Thyroid gland (tissue), 4 donors: ENCODE measurements around the gene MYO1E. TPM values are rescaled to one million over a fixed set of nuclear protein-coding genes. Genes with fewer than 3 reads are reported as not detected.

Experiments
- DNase-seq, 2 donors: peaks; one replicate each; pipeline ENCODE4 v3.0.0-alpha.2; 2019
- H3K27ac ChIP-seq, 3 donors: fragments of 200-600 bp; sonication (generic); 1 replicate in 2 of 3; 2 replicates in 1 of 3; pipeline ENCODE4 v1.5.1; 2016 to 2019; ENCODE audit warnings: mild to moderate bottlenecking in 1 of 3, moderate library complexity in 1 of 3
- H3K27me3 ChIP-seq: fragments of 200-600 bp; sonication (generic); one replicate; pipeline ENCODE4 v1.5.1; 2019
- H3K36me3 ChIP-seq, 2 donors: fragments of 200-600 bp; sonication (generic); one replicate each; pipeline ENCODE4 v1.5.1; 2016 to 2019
- H3K4me1 ChIP-seq, 2 donors: fragments of 200-600 bp; sonication (generic); one replicate each; pipeline ENCODE4 v1.5.1; 2017 to 2019
- H3K4me3 ChIP-seq, 3 donors: fragments of 200-600 bp; sonication (generic); replicated peaks in 1 of 3; 1 replicate in 2 of 3; 2 replicates in 1 of 3; pipeline ENCODE4 v1.5.1; 2016; ENCODE audit warnings: mild to moderate bottlenecking in 1 of 3
- H3K9me3 ChIP-seq: fragments of 200-600 bp; sonication (generic); one replicate; pipeline ENCODE4 v1.5.1; 2017
- CTCF ChIP-seq, 6 experiments: fragments of 200-600 bp in 3 of 6; fragments of 450-650 bp in 3 of 6; sonication (generic) in 3 of 6; IDR thresholded peaks; one replicate each; pipeline ENCODE4 v1.5.1; 2016 to 2019; ENCODE audit warnings: antibody characterized with exemption in 6 of 6, mild to moderate bottlenecking in 2 of 6, inconsistent platforms in 1 of 6, moderate library complexity in 1 of 6
- POLR2A ChIP-seq, 2 donors: fragments of 450-650 bp; IDR thresholded peaks; one replicate each; pipeline ENCODE4 v1.6.1; 2017; ENCODE audit warnings: antibody characterized with exemption in 2 of 2, mild to moderate bottlenecking in 2 of 2, moderate library complexity in 1 of 2
- WGBS, 2 donors: methylation state at CpG; one replicate each; pipeline ENCODE4 v1.1.5; 2017; 5-methylcytosine and 5-hydroxymethylcytosine counted together
- intact Hi-C: fragments of 100-400 bp; cut with DNase I; formaldehyde crosslinking; loops from one replicate; pipeline ENCODE4 v1.15.1; 2023
- total RNA-seq, 4 donors: library from RNA; depleted of rRNA; stranded (reverse); fragments of >200 nt; gene quantifications; one replicate each; pipeline ENCODE4 v1.2.3, GENCODE V29; 2016

Gene MYO1E
- total RNA-seq, 4 donors from 2014 or later, result 19.5 to 56.6 (median 34.6) TPM

- no peak for DNase-seq
- no peak for TF ChIP-seq CTCF (IDR thresholded peaks at IDR 0.05)
- no peak for TF ChIP-seq POLR2A (IDR thresholded peaks at IDR 0.05)
Measured at GRCh38 chr15:59120937-59121336, 251.7 kb downstream of the MYO1E start.

GRCh38 chr15:59119625-59120024 lies 253.0 kb downstream of the MYO1E start:
- no peak overlapping the region for H3K4me3 ChIP-seq
- no peak overlapping the region for H3K27ac ChIP-seq
- TF ChIP-seq CTCF (IDR thresholded peaks at IDR 0.05) (no peak), POLR2A (IDR thresholded peaks at IDR 0.05) (no peak)
- peak; percentile 41 to 62 for DNase-seq
- no peaks in the 10 kb centered on the region for H3K27me3 ChIP-seq
- no peaks in the 10 kb centered on the region for H3K9me3 ChIP-seq
- H3K36me3 ChIP-seq, result no peaks in the 10 kb centered on the region
- intact Hi-C loops, result no loop called here
- H3K4me1 ChIP-seq, result no peaks in the 10 kb centered on the region
- 70 to 72% methylated on average over 5 of the region's 5 CpGs for WGBS, 2 donors

More at GRCh38 chr15:59120937-59121336, 251.7 kb downstream of the MYO1E start:
- H3K27ac ChIP-seq, result no peak overlapping the region
- H3K9me3 ChIP-seq, result no peaks in the 10 kb centered on the region
- H3K4me1 ChIP-seq, result no peaks in the 10 kb centered on the region
- intact Hi-C loops, result no loop called here
- 94 to 97% methylated on average over 5 of the region's 5 CpGs for WGBS, 2 donors
- H3K36me3 ChIP-seq, result no peaks in the 10 kb centered on the region
- H3K27me3 ChIP-seq, result no peaks in the 10 kb centered on the region
- H3K4me3 ChIP-seq, result no peak overlapping the region

GRCh38 chr15:59116771-59117170 lies 255.9 kb downstream of the MYO1E start:
- no peak overlapping the region for H3K27ac ChIP-seq
- H3K36me3 ChIP-seq, result no peaks in the 10 kb centered on the region
- H3K4me3 ChIP-seq, result no peak overlapping the region
- no peak for DNase-seq
- intact Hi-C loops, result no loop called here
- no peaks in the 10 kb centered on the region for H3K27me3 ChIP-seq
- 96% methylated on average over 6 of the region's 6 CpGs for WGBS, 2 donors
- H3K4me1 ChIP-seq, result no peaks in the 10 kb centered on the region
- no peaks in the 10 kb centered on the region for H3K9me3 ChIP-seq
- no peak for TF ChIP-seq POLR2A (IDR thresholded peaks at IDR 0.05)
- TF ChIP-seq CTCF (IDR thresholded peaks at IDR 0.05), result no peak

- no peak for DNase-seq
- intact Hi-C loops, result no loop called here
Measured at GRCh38 chr15:59116141-59116540, 256.5 kb downstream of the MYO1E start.

DNA sequence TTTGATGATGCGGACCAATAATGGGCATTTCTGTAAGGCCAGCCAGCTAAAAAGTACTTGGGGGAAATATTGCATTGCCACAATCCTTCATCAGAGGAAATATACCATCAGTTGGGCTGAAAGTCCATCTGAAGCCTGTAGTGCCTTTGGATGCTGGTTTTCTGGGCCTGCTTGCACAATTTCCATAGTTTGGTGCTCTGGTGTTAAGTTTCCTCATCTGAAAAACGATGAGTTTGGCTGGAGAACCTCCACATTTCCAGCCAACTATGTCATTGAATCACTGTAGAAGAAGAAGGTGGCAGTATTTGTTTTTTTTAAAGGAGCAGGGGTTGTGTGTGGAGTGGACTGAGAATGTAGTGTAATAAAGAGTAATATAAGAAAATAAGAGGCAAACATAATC lies 257.6 kb downstream of the MYO1E start:
- no peak for TF ChIP-seq POLR2A (IDR thresholded peaks at IDR 0.05)
- no peak for TF ChIP-seq CTCF (IDR thresholded peaks at IDR 0.05)
- Histone ChIP-seq H3K4me1 (no peaks in the 10 kb centered on the region), H3K4me3 (no peak overlapping the region), H3K9me3 (no peaks in the 10 kb centered on the region), H3K27me3 (no peaks in the 10 kb centered on the region), H3K36me3 (no peaks in the 10 kb centered on the region), H3K27ac (no peak overlapping the region)
- intact Hi-C loops, result no loop called here
- DNase-seq, result no peak
- WGBS, 2 donors, result 73 to 79% methylated on average over 2 of the region's 2 CpGs

More at GRCh38 chr15:59116141-59116540, 256.5 kb downstream of the MYO1E start:
- H3K27me3 ChIP-seq, result no peaks in the 10 kb centered on the region
- no peak overlapping the region for H3K4me3 ChIP-seq
- H3K36me3 ChIP-seq, result no peaks in the 10 kb centered on the region
- H3K9me3 ChIP-seq, result no peaks in the 10 kb centered on the region
- no peaks in the 10 kb centered on the region for H3K4me1 ChIP-seq
- no peak overlapping the region for H3K27ac ChIP-seq
- TF ChIP-seq CTCF (IDR thresholded peaks at IDR 0.05) (no peak), POLR2A (IDR thresholded peaks at IDR 0.05) (no peak)
- WGBS, 2 donors, result 95 to 96% methylated on average over 1 of the region's 1 CpG
